Upper lobe of left lung (tissue), 4 donors: Measurements from ENCODE around the gene ETS1.

Source experiments
- POLR2AphosphoS5 ChIP-seq, 2 donors: sonication (generic); formaldehyde crosslinking; IDR thresholded peaks; one replicate each; pipeline ENCODE4 v1.5.1; 2017; ENCODE audit warnings: antibody characterized with exemption in 2 of 2
- TF ChIP-seq, protein P1 (sequence below), 6 experiments: fragments of 450-650 bp in 4 of 6; fragments of 200-600 bp in 2 of 6; sonication (generic) in 2 of 6; IDR thresholded peaks; one replicate each; pipeline ENCODE4 v1.5.1; 2016 to 2019; ENCODE audit warnings: antibody characterized with exemption in 6 of 6

GRCh38 chr11:128497061-128497775 is 90.1 kb downstream of the ETS1 start:
- TF ChIP-seq, protein P1, sequence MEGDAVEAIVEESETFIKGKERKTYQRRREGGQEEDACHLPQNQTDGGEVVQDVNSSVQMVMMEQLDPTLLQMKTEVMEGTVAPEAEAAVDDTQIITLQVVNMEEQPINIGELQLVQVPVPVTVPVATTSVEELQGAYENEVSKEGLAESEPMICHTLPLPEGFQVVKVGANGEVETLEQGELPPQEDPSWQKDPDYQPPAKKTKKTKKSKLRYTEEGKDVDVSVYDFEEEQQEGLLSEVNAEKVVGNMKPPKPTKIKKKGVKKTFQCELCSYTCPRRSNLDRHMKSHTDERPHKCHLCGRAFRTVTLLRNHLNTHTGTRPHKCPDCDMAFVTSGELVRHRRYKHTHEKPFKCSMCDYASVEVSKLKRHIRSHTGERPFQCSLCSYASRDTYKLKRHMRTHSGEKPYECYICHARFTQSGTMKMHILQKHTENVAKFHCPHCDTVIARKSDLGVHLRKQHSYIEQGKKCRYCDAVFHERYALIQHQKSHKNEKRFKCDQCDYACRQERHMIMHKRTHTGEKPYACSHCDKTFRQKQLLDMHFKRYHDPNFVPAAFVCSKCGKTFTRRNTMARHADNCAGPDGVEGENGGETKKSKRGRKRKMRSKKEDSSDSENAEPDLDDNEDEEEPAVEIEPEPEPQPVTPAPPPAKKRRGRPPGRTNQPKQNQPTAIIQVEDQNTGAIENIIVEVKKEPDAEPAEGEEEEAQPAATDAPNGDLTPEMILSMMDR (IDR thresholded peaks at IDR 0.05), result no peak
- no peak for TF ChIP-seq POLR2AphosphoS5 (IDR thresholded peaks at IDR 0.05)
